ENCODE data around the gene FBXO27.

DNA sequence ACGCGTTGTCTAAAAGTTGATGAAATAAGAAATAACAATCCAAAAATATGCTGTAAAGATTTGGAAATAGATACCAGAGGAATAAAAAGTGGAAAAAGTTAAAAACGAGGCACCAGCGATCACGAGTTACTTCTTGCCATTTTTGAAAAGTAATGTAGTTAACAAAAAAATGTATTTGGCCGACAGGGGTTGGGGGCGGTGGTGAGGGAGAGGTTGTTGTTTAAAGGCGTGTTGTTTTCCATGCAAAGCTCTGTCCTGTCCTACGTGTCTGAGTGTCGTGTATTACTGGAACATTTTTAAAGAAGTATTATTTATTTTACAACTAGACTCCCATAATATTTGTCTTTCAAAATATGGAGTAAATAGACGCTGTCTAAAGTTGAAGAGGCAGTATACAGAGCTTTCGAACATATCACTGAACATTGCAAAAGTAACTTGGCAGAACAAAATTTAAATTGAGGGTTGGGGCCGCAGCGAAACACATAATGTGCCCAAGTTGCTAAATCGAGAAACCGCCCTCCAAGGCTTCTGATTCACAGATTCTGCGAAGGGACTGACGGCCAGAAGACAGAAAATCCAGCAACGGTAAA lies 57.6 kb downstream of the FBXO27 start:
- TF ChIP-seq, protein P1, sequence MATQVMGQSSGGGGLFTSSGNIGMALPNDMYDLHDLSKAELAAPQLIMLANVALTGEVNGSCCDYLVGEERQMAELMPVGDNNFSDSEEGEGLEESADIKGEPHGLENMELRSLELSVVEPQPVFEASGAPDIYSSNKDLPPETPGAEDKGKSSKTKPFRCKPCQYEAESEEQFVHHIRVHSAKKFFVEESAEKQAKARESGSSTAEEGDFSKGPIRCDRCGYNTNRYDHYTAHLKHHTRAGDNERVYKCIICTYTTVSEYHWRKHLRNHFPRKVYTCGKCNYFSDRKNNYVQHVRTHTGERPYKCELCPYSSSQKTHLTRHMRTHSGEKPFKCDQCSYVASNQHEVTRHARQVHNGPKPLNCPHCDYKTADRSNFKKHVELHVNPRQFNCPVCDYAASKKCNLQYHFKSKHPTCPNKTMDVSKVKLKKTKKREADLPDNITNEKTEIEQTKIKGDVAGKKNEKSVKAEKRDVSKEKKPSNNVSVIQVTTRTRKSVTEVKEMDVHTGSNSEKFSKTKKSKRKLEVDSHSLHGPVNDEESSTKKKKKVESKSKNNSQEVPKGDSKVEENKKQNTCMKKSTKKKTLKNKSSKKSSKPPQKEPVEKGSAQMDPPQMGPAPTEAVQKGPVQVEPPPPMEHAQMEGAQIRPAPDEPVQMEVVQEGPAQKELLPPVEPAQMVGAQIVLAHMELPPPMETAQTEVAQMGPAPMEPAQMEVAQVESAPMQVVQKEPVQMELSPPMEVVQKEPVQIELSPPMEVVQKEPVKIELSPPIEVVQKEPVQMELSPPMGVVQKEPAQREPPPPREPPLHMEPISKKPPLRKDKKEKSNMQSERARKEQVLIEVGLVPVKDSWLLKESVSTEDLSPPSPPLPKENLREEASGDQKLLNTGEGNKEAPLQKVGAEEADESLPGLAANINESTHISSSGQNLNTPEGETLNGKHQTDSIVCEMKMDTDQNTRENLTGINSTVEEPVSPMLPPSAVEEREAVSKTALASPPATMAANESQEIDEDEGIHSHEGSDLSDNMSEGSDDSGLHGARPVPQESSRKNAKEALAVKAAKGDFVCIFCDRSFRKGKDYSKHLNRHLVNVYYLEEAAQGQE (IDR thresholded peaks at IDR 0.05; ENCODE audit: low read depth), result no peak
- TF ChIP-seq EP300 (IDR thresholded peaks at IDR 0.05; ENCODE audit: borderline replicate concordance), result no peak
- TF ChIP-seq TAF1 (IDR thresholded peaks at IDR 0.05; ENCODE audit: low read depth), result no peak
- TF ChIP-seq FOXM1 (IDR thresholded peaks at IDR 0.05; ENCODE audit: borderline replicate concordance, low read depth), result no peak
- no peak for TF ChIP-seq RAD21 (IDR thresholded peaks at IDR 0.05; ENCODE audit: low read depth)
- no peak for TF ChIP-seq ZBTB7A (IDR thresholded peaks at IDR 0.05; ENCODE audit: low read depth)
- TF ChIP-seq, protein P2, sequence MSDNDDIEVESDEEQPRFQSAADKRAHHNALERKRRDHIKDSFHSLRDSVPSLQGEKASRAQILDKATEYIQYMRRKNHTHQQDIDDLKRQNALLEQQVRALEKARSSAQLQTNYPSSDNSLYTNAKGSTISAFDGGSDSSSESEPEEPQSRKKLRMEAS (IDR thresholded peaks at IDR 0.05), result no peak

All from Ishikawa (cell line).